Mesenchymal stem cell (in vitro differentiated cells and primary cell): ENCODE measurements around the gene NXPH4.

Experiments
- DNase-seq: peaks from one replicate; pipeline ENCODE4 v3.0.0-alpha.2; 2013
- H2AFZ ChIP-seq: one replicate; pipeline ENCODE4 v1.6.1; 2013; ENCODE audit warnings: low read depth, mild to moderate bottlenecking, control low read depth, inconsistent platforms, low read length, moderate library complexity
- H2AK5ac ChIP-seq: 2 replicates; pipeline ENCODE4 v1.6.1; 2013; ENCODE audit warnings: low read length, moderate library complexity, mild to moderate bottlenecking, inconsistent platforms; ENCODE audit not compliant: severe bottlenecking
- H2BK120ac ChIP-seq: one replicate; pipeline ENCODE4 v1.6.1; 2013; ENCODE audit warnings: low read depth, mild to moderate bottlenecking, inconsistent platforms, low read length, moderate library complexity
- H2BK12ac ChIP-seq, 2 experiments: one replicate each; pipeline ENCODE4 v1.6.1; 2013; ENCODE audit warnings: inconsistent platforms in 2 of 2, low read length in 2 of 2, mild to moderate bottlenecking in 2 of 2, moderate library complexity in 2 of 2, control low read depth in 1 of 2
- H2BK15ac ChIP-seq: one replicate; pipeline ENCODE4 v1.6.1; 2013; ENCODE audit warnings: mild to moderate bottlenecking, low read depth, inconsistent platforms; ENCODE audit not compliant: poor library complexity, severe bottlenecking
- H2BK5ac ChIP-seq: 2 replicates; pipeline ENCODE4 v1.6.1; 2013; ENCODE audit warnings: low read depth, mild to moderate bottlenecking, low read length, control low read depth, inconsistent platforms; ENCODE audit not compliant: poor library complexity, severe bottlenecking
- H3K14ac ChIP-seq, 2 experiments: one replicate each; pipeline ENCODE4 v1.6.1; 2013; ENCODE audit warnings: inconsistent platforms in 2 of 2, low read length in 2 of 2, control low read depth in 1 of 2, mild to moderate bottlenecking in 1 of 2, moderate library complexity in 1 of 2
- H3K18ac ChIP-seq, 2 experiments: one replicate each; pipeline ENCODE4 v1.6.1; 2013; ENCODE audit warnings: inconsistent platforms in 2 of 2, low read length in 2 of 2, control low read depth in 1 of 2, low read depth in 1 of 2, mild to moderate bottlenecking in 1 of 2
- H3K23ac ChIP-seq, 2 experiments: one replicate each; pipeline ENCODE4 v1.6.1; 2013; ENCODE audit warnings: inconsistent platforms in 2 of 2, low read length in 2 of 2, mild to moderate bottlenecking in 2 of 2, moderate library complexity in 2 of 2, control low read depth in 1 of 2
- H3K27ac ChIP-seq: 2 replicates; pipeline ENCODE4 v1.5.1; 2013; ENCODE audit warnings: mild to moderate bottlenecking, moderate library complexity, low read length, control low read depth, inconsistent platforms; ENCODE audit not compliant: poor library complexity, severe bottlenecking
- H3K27me3 ChIP-seq, 2 experiments: 2 replicates each; pipeline versions ENCODE4 v1.6.1 to v1.7.0; 2013; ENCODE audit warnings: low read length in 2 of 2, mild to moderate bottlenecking in 2 of 2, moderate library complexity in 2 of 2, control low read depth in 1 of 2, inconsistent platforms in 1 of 2; ENCODE audit not compliant: control insufficient read depth in 1 of 2, insufficient read depth in 1 of 2
- H3K36me3 ChIP-seq, 2 experiments: 2 replicates each; pipeline versions ENCODE4 v1.6.1 to v1.7.0; 2013; ENCODE audit warnings: low read length in 2 of 2, control low read depth in 1 of 2, inconsistent platforms in 1 of 2, low read depth in 1 of 2, mild to moderate bottlenecking in 1 of 2; ENCODE audit not compliant: insufficient read depth in 2 of 2, control insufficient read depth in 1 of 2
- H3K4ac ChIP-seq, 2 experiments: one replicate each; pipeline ENCODE4 v1.6.1; 2013; ENCODE audit warnings: inconsistent platforms in 2 of 2, low read length in 2 of 2, mild to moderate bottlenecking in 2 of 2, moderate library complexity in 2 of 2, control low read depth in 1 of 2, low read depth in 1 of 2
- H3K4me1 ChIP-seq: 2 replicates; pipeline ENCODE4 v1.6.1; 2013; ENCODE audit warnings: low read depth, low read length, control low read depth; ENCODE audit not compliant: control insufficient read depth, insufficient read depth
- H3K4me2 ChIP-seq: 2 replicates; pipeline ENCODE4 v1.6.1; 2013; ENCODE audit warnings: low read length, mild to moderate bottlenecking, inconsistent platforms; ENCODE audit not compliant: poor library complexity, severe bottlenecking
- H3K4me3 ChIP-seq, 2 experiments: 2 replicates each; pipeline versions ENCODE4 v1.5.1 to v1.7.0; 2013; ENCODE audit warnings: low read length in 2 of 2, mild to moderate bottlenecking in 2 of 2, control low read depth in 1 of 2, low read depth in 1 of 2; ENCODE audit not compliant: insufficient read depth in 1 of 2
- H3K79me1 ChIP-seq: replicated peaks from 2 replicates; pipeline ENCODE4 v1.6.1; 2013; ENCODE audit warnings: mild to moderate bottlenecking, control low read depth, low read length, inconsistent platforms; ENCODE audit not compliant: poor library complexity, severe bottlenecking
- H3K9ac ChIP-seq: 2 replicates; pipeline ENCODE4 v1.7.0; 2013; ENCODE audit warnings: mild to moderate bottlenecking, low read length, moderate library complexity
- H3K9me3 ChIP-seq: 2 replicates; pipeline ENCODE4 v1.7.0; 2013; ENCODE audit warnings: mild to moderate bottlenecking, low read length; ENCODE audit not compliant: control insufficient read depth
- H4K8ac ChIP-seq: one replicate; pipeline ENCODE4 v1.6.1; 2013; ENCODE audit warnings: inconsistent platforms, mild to moderate bottlenecking, low read length, moderate library complexity
- H4K91ac ChIP-seq: one replicate; pipeline ENCODE4 v1.6.1; 2013; ENCODE audit warnings: mild to moderate bottlenecking, low read length, inconsistent platforms
- WGBS: methylation state at CpG from one replicate; pipeline ENCODE4 v1.1.7; 2013; ENCODE audit warnings: mixed read lengths; 5-methylcytosine and 5-hydroxymethylcytosine counted together

Gene NXPH4

GRCh38 chr12:57180321-57180989, 36.1 kb upstream of the NXPH4 start:
- H2AK5ac ChIP-seq = no peak overlapping the region
- H4K8ac ChIP-seq = no peak overlapping the region
- peak overlapping the region; percentile 50 for H3K9ac ChIP-seq
- H3K4me3 ChIP-seq = no peak overlapping the region
- no peaks in the 10 kb centered on the region for H3K9me3 ChIP-seq
- H2BK15ac ChIP-seq = no peak overlapping the region
- WGBS = 99% methylated on average over 20 of the region's 20 CpGs
- no peak overlapping the region for H2BK12ac ChIP-seq
- peaks cover 89 to 100% of the 10 kb centered on the region in 2 experiments for H3K36me3 ChIP-seq
- no peaks in the 10 kb centered on the region for H3K27me3 ChIP-seq
- no peak overlapping the region for H3K14ac ChIP-seq
- no peak overlapping the region for H4K91ac ChIP-seq
- DNase-seq = no peak
- no peak overlapping the region for H3K27ac ChIP-seq
- H3K4me2 ChIP-seq = no peak overlapping the region
- no peak overlapping the region for H2BK120ac ChIP-seq
- H3K79me1 ChIP-seq = peaks cover 16% of the 10 kb centered on the region
- no peak overlapping the region for H2BK5ac ChIP-seq
- no peak overlapping the region for H3K23ac ChIP-seq
- H2AFZ ChIP-seq = no peak overlapping the region
- no peak overlapping the region for H3K4ac ChIP-seq
- H3K4me1 ChIP-seq = no peaks in the 10 kb centered on the region
- H3K18ac ChIP-seq = no peak overlapping the region

- peak overlapping the region; percentile 50 for H3K9ac ChIP-seq
- no peak overlapping the region for H2AFZ ChIP-seq
- no peak overlapping the region for H2BK15ac ChIP-seq
- H3K79me1 ChIP-seq = peaks cover 16% of the 10 kb centered on the region
- H3K9me3 ChIP-seq = no peaks in the 10 kb centered on the region
- H4K8ac ChIP-seq = no peak overlapping the region
- peaks cover 89 to 100% of the 10 kb centered on the region in 2 experiments for H3K36me3 ChIP-seq
- no peaks in the 10 kb centered on the region for H3K27me3 ChIP-seq
- H3K4me3 ChIP-seq = no peak overlapping the region
- no peak overlapping the region for H4K91ac ChIP-seq
- no peak overlapping the region for H2BK5ac ChIP-seq
- no peak overlapping the region for H2BK12ac ChIP-seq
- H3K23ac ChIP-seq = no peak overlapping the region
- no peak overlapping the region for H2BK120ac ChIP-seq
- H3K4me2 ChIP-seq = no peak overlapping the region
- 90% methylated on average over 9 of the region's 9 CpGs for WGBS
- no peak overlapping the region for H2AK5ac ChIP-seq
- no peak overlapping the region for H3K14ac ChIP-seq
- no peak for DNase-seq
- H3K4me1 ChIP-seq = no peaks in the 10 kb centered on the region
- H3K18ac ChIP-seq = no peak overlapping the region
- no peak overlapping the region for H3K4ac ChIP-seq
- H3K27ac ChIP-seq = no peak overlapping the region
Observed at GRCh38 chr12:57181072-57181471, 35.5 kb upstream of the NXPH4 start.

- Histone ChIP-seq H3K27me3 (no peaks in the 10 kb centered on the region), H4K91ac (no peak overlapping the region), H2AFZ (no peak overlapping the region), H2BK120ac (no peak overlapping the region), H3K9me3 (no peaks in the 10 kb centered on the region), H4K8ac (no peak overlapping the region), H2BK12ac (no peak overlapping the region), H3K14ac (no peak overlapping the region), H2BK15ac (no peak overlapping the region), H3K4me2 (no peak overlapping the region), H3K27ac (no peak overlapping the region), H3K23ac (no peak overlapping the region), H2AK5ac (no peak overlapping the region), H2BK5ac (no peak overlapping the region), H3K79me1 (peaks cover 16% of the 10 kb centered on the region), H3K9ac (peak overlapping the region; percentile 50), H3K18ac (no peak overlapping the region), H3K4ac (no peak overlapping the region), H3K4me3 (no peak overlapping the region), H3K4me1 (no peaks in the 10 kb centered on the region), H3K36me3 (peaks cover 90 to 100% of the 10 kb centered on the region in 2 experiments)
- DNase-seq = no peak
- WGBS = 82% methylated on average over 5 of the region's 5 CpGs
Observed at GRCh38 chr12:57181561-57182155, 34.9 kb upstream of the NXPH4 start.

DNA sequence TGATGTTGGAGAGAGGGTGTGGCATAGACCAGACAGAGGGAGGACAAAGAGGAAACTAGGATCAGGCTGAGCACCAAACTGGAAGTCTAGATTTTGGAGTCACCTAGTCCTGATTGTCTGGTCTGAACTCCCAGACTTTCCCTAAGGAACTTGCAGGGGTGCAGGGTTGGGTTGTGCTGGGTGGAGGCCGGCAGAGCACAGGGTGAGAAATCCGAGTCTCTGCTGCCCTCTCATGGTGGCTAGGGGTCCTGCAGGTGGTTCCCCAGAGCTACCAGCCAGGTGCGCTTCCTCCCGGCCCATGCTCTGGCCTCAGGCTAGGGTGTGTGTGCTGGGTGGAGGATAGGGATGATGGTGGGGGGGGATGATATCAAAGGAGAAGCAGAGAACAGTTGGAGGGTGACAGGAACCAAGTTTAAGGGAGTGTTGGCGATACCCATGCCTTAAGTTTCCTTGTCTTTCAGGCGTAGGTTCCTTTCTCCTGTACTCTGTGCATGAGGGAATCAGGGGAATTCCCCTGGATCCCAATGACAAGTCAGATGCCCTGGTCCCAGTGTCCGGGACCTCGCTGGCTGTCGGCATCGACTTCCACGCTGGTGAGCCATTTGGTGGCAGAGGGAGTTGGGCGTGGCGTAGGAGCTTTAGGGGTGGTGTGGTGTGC, 33.5 kb upstream of the NXPH4 start:
- peak; percentile 65 for DNase-seq
- Histone ChIP-seq H3K4me1 (no peaks in the 10 kb centered on the region), H3K36me3 (peaks cover 90 to 100% of the 10 kb centered on the region in 2 experiments), H3K9me3 (no peaks in the 10 kb centered on the region), H3K4ac (no peak overlapping the region), H4K8ac (no peak overlapping the region), H3K18ac (no peak overlapping the region), H2BK120ac (no peak overlapping the region), H3K4me2 (no peak overlapping the region), H3K4me3 (no peak overlapping the region), H3K27me3 (no peaks in the 10 kb centered on the region), H3K14ac (no peak overlapping the region), H2AFZ (no peak overlapping the region), H3K9ac (no peak overlapping the region), H2BK15ac (no peak overlapping the region), H2AK5ac (no peak overlapping the region), H3K23ac (no peak overlapping the region), H2BK12ac (no peak overlapping the region), H3K27ac (no peak overlapping the region), H2BK5ac (no peak overlapping the region), H3K79me1 (peaks cover 11% of the 10 kb centered on the region), H4K91ac (no peak overlapping the region)
- WGBS = 75% methylated on average over 13 of the region's 13 CpGs
